HS-27A (cell line): Measurements from ENCODE around the gene SALL1.

Experiments
- DNase-seq: peaks from one replicate; pipeline ENCODE4 v3.0.0-alpha.2; 2012; ENCODE audit warnings: low read depth, missing footprints

Gene SALL1

DNA sequence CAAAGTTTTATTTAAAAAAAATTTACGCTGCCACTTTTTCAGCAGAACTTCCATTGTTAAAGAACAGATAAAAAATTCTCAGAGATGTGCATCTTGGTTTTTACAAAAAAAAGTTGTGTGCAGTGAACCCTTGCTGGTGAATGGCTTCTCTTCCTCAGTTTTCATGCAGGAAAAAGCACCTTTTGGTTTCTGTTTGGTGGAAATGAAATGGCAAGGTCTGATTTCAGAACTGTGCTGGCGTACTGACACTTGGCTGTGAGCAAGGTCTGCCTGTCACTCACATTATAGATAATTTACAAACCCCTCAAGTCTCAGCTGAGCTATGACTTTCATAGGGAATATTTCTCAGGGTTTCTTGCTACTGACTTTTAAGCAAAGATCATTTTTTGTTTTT lies 5.7 kb upstream of the SALL1 start:
- no peak for DNase-seq

DNA sequence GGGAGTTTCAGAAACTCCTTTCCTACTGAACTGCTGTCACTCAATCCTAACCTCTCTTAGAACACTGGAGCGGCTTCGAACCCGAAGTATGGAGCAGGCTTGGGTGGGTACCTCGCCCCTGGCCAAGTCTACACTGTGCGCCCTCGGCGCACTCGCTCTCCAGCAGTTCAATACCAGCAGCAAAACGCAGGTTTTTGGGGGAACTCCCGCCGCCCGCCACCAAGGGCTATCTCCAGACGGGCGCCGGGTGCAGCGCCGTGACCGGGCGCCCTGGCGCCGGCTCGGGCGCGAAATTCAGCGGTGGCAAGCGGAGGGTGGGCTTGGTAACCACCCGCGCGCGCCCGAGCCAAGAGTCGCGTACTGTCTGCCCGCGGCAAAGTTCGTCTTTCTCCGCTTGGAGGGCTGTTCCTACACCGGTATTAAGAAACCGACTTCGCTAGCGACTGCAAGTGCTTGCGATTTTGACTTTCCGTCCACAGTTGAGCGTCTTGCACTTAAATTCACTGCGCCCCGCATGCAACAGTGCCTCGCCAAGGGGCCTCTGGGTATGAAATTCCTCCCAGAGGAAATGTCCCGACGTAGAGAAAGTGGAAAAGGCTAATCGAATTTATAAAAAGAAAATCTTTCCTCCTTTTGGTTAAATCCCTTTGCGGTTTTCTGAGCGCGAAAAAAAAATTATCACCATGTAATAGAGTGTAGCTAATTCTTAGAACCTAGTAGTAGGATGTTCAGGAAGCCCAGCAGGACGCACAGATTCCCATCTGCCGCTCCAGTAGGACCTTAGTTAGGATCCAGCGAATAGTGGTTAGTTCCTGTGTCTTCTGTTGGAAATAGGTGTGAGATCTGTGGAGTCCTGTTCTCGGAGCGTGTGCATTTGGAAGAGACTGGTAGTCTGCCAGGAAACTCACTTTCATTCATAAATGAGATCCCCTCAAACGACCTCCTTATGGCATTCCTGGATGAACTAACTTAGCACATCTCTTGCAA lies 5.0 kb upstream of the SALL1 start:
- no peak for DNase-seq

DNA sequence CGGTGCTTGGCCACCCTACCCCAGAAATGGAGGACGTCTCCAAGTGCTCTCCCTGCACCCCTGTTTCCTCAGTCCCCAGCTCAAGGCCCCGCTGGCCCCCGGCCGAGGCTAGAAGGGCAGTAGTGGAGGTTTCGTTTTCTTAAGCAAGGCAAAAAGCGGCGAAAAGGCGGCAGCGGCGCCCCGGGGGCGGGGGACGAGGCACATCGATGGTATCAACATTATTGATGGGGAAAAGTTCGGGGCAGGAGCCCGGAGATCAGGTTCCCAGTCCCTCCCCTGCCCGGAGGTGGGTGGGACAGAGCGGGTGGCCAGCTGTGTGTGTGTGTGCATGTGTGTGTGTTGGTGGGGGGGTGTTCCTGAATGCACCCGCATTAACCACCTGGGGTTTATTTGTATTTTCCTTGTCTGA lies 4.1 kb upstream of the SALL1 start:
- no peak for DNase-seq

DNA sequence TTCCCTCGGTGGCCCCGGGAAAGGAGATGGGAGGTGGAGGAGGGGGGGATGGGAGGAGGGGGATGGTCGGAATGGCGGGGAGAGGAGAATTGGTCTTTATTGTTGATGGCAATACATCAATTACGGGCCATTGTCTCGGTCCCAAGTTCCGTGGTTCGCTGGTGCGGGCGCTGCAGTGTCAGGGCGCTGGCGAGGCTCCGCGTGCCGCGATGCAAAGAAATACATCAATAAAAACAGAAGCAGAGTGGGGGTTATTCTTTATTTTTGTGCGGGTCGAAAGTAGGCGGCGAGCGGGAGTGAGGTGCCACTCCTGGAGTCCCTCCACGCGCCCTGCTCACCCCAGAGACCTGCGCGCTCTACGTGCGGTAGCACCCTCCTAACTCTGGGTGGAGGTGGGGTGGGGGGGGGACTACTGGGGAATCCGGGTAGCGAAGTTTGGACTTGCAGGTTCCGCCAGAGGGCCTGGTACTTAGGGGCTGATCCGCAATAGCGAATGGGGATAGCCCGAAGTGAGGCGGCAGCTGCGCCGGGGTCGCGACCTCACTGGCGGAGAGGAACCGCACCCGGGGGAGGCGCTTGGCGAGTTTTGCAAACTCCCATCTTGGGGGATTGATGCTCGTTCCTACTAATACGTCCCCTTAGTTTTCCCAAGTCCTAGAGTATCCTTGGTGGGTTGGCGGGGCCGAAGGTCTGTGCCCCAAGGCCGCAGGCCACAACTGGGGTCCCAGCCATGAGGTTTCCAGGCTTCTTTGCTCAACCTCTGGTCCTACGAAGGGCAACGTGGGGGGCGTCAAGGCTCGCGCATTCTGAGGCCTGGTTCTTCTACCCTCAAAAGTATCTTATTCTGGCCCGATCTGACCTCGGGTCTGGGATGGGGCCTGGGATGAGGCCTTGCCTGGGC lies 3.5 kb upstream of the SALL1 start:
- no peak for DNase-seq

DNA sequence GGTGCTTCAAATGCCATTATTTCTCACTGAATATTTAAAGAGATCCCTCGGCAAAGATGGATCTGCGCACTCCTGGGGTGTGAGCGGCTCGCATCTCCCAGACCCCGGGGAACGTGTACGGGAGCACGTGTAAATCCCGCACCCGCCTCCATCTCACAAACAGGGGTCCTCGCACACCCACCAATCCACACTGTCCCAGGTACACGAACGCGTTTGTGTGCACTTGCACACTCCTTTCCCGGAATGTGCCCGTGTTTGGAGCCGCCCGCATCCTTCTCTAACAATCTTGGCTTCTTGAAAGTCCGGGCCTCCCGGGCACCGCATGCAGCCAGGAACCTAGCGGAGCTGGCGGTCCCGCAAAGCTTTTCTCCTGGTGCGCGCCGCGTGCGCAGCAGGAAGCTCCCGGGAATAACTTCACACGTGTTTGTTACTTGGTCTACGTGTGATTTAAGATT lies 2.5 kb upstream of the SALL1 start:
- DNase-seq: no peak

DNA sequence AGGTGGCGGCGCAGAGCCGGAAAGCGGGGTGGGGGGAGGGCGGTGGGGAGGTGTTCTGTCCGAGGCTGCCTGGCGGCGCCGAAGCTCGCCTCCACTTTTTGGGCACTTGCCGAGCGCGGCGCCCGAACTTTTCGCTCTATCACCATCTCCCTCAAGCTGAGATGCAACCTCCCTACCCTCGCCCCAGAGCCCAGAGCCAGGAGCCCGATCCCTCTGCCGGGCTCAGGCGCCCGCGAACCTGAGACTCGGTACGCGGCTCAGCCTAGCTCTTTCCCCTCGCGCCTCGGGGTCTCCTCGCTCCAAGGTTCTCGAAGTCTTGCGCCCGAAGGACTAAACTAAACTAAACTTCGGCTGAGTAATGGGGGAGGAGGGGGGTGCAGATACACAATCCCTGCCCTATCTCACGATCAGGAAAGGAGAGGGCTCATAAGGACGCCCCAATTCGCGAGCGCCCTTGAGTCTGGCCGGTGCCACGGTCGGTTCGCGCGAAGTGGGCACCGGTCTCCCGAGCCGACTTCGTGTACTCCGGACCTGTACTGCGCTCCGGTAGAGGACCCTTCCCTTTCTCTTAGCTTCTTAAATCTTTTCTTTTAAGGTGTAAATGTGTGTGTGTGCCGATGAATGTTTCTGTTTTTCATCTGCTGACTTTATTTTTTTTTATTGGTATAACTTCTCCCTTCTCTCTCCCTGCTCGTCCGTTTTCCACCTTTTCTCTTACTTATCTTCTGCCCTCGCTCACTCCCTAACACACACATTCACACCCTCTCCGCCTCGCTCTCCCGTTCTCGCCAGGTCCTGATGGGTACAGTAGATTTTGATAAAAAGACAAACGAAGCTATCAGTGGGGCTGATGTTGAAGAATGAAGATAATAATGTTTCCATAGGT lies 1.9 kb upstream of the SALL1 start:
- no peak for DNase-seq

DNA sequence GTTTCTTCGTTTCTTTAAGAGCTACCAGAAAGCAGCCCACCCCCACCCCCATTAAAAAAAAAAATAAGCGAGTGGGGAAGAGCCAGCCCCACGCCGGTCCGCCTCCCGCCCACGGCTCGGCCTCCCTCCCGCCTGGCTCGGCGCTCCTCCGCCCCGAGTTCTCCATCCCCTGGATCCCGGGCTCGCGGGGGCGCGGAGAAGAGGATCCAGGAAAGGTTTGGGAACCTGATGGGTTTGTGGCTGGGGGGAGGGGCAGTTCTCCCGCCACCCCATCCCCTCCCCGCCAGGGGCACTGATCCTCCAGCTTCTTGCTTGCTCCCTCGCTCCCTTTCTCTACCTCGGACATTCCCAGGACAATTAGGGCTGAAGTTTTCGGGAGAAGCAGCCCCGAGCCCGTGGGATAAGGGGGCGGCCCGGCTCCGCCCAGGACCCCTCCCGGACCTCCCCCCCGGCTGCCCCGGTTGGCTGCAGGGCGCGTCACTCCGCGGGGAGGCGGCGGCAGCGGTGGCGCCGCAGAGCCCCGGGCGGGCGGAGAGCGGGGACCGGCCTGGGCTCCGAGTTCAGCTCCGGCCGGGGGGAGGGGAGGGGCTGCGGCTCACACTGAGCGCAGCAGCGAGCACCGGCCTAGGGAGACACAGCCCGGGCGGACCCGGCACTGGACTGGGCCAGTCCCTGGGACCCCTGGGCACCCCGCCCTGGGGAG lies 1.0 kb upstream of the SALL1 start:
- DNase-seq: no peak

DNA sequence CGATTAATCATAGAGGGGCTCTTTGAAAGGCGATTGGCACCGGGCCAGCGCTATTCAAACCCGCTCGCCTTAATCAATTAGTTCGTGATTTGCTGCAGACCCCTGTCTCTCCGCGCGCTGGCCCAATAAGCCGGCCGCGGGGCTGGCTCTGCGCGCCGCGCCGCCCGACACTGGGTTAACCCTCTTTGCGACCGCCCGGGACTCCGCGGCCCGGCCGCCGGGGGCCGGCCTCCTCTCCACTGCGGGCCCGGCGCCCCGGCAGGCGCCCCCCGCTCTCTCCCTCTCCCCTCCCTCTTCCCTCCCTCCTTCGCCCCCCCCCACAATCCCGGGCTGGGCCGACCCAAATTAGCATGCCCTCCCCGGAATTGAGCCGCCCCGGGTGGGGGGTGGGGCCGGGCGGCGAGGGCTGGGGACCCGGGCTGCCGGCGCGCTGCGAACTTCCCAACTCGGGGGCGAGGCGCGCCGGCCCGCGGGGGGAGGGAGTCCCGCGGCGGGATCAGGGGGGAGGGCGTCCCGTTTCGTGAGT lies 428 bp upstream of the SALL1 start:
- DNase-seq: no peak

DNA sequence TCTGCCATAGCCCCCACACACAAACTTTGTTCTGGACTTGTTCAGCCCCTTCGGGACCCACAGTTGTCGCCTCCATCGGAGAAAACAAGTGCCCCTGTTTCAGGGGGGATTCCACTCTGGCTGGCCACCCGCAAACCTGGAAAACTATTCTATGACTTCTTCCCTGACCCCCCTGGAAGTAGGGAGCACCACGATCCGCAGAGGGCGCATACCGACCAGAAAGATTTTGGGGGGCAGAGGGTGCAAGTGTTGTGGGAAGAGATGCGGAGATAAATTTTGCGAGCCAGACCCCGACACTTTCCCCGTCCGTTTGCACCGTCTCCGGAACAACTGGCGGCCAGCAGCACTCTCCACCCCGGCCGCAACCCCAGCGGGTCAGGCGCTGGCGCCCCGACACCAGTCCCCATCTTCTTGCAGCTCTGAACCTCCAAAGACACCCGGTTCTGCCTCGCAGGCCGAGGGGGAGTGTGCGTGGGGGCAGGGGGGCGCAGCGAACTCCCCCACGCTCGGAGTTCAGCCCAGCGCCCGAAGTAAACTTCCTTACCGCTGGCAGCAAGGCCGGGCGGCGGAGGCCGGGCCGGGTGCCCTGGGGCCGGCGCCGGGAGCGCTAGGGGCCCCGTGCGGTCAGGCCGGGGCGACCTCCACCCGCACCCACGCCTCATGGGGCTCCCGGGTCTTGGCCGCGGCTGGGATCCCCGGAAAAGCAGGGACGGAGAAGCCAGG lies 744 bp downstream of the SALL1 start:
- DNase-seq: no peak

DNA sequence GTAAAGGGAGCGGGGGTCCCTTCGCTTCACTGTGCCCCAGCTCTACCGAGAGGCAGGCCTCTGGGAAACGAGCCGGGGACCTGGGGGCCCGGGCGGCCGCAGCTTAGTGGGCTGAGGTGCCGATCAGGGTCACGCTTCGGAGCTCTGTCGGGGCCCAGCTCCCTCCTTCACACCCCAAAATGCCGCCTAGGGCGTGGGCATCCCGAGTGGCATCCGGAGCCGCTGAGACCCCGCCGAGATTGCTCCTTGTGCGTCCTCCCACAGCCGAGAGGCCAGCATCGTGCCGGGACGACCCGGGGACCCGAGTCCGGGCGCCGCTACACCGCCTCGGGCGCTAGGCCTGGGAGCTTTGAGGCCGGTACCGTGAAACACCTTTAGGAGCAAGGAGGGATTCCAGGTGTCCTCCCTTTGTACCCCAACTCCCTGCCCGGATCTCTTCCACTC lies 1.3 kb downstream of the SALL1 start:
- no peak for DNase-seq

DNA sequence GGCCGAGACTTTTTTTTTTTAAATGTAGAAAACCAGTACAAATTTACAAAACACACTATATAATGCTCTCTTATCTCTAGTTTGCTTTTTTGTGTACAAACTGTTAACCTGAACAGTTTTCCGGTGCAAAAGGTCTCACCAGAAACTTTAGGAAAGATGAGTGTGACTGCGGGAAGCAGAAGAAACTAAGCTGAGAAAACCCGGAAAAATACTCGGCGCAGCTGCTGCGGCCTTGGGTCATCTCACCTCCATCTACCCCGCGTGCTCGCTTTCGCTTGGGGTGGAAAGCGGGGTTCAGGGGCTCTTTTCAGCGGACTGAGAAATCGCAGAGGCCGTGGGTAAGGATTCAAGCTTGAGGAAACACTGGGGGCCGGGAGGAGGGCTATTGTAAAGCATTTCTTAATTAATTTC lies 1.8 kb downstream of the SALL1 start:
- no peak for DNase-seq

DNA sequence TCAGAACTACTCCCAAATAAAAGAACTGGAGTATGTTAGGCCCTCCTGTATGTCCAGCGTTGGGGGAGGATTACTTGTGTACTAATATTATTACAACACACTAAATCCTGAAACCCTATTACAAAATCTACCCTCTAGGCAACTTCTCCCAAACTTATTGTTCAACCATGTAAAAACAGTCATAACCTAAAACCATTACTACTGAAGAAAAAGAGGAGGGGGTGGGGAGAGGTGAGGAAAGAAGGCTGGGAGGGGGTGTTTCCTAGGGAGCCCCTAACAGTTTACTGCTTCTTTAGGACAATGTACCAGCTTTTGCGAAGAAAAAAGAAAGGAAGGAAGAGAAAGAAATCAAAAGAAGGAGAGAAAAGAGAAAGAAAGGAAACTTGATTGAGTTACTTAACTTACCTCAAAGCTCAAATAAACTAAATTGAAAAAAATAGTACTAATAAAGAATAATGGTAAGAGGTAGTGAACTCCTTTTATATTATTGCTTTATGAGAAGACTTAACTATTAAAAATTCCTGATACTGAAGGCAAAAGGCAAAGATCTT lies 2.3 kb downstream of the SALL1 start:
- DNase-seq: no peak

DNA sequence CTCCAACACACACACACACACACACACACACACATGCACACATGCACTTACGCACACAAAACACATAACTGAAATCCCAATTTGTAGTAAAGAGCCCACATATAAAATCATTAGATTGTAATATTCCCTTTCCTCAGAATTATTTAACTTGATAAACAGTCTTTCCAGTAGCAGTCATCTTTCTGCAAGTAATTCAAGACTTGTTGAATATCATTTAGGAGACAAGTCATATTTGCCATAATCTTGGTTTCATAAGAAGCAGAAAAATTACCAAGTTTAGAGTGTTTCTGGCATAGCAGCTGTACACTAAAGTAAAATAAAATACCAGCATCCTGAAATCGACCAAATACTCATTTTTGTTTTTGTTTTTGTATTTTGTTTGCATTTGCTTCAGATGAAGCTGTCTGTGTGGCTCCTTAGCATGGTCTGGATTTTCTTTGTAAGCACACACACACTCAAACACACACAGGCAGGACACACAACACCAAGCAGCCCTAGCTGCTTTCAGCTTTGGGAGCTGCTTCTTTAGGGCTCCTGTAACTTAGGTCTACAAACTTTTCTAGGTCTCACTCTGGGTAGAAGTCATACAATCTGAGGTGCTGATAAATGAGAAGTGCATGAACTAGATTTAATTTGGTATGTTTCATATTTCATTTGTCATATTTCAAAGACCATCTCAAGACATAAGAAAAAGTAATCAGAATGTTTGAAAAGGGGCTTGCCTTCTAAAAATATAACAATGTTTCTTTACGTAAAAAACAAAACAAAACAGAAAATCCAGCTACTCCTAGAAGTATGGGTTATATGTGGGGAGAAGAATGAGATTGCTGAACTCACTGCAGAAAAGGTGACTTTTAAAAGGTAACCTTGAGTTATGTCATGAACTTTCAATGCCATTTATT lies 3.0 kb downstream of the SALL1 start:
- DNase-seq: no peak

DNA sequence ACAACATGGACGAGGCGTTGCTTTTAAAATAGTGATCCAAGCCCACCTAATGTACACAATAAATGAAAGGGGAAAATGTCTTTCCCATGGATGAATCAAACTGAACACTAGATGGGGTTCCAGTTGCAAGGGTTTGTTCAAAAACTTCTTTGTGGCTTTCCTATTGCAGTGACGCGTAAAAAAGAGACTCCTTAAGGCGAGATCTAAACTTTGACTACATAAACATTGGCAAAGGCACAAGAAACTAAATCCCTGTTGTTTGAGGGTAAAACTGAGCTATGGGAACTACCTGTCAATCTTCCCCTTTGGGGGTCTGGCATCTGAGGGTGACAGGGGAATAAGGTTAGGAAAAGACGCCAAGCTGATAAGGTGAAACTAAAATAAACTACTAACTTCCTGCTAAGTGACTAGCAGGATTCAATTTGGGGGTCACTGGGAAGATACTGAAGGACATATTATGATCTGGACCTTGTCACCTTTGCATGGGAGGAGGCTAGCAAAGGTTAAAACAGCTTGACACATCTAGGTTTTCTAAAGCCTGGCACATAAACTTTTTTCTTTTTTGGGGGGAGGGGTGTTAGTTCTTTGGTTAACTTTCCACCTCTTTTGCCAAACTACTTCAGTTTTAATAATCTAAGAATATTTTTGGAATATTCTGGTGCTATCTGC lies 4.7 kb downstream of the SALL1 start:
- no peak for DNase-seq

DNA sequence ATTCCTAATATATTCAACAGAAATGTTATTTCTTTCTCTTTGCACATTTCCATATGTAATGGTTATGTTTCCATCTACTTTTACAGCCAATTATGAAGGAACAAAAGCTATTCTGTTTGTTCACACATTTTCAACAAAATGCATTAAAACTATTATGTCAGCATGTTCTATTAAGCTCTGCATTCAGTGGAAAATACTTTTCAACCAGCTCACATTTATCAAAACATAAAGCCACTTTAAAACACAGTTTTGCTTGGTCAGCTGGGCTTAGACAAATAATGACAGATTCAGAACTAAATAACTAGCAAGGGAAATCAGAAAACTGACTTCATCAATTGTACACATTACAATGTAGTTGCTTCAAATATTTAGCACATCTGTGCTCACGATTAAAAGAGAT lies 6.9 kb downstream of the SALL1 start:
- no peak for DNase-seq

DNA sequence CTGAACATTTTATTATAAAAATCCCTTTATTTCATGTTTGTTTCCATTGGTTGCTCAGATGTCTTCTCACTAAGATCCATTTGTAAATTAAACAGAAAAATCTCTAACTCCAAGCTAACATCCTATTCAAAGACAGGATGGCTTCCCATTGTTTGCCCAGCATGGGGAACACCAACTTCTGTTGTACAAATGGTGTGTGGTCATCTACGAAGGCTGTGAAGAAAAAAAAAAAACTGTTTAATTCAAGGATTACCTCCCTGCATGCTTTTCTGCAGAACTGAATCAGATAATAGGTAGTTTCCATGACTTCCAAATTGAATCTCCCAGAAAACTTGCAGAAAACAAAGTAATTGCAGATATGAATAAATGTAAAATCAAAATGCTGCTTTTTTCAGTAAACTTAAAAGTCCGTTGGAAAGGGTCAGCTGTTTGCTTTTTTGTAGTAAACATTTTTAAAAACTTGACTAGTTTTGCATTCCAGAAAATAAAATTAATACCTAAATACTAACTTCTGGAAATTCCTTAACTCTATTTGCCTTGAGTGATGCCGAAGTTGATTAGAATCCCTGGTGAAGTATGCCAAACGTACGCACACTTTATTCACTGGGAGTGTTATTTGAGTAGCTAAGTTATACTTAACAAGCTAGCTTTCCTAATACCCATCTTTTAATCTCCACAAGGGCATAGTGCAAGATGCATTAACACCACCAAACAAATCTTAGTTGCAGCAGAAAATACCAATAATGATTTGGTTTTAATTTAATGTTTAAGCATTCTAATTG lies 7.7 kb downstream of the SALL1 start:
- no peak for DNase-seq

DNA sequence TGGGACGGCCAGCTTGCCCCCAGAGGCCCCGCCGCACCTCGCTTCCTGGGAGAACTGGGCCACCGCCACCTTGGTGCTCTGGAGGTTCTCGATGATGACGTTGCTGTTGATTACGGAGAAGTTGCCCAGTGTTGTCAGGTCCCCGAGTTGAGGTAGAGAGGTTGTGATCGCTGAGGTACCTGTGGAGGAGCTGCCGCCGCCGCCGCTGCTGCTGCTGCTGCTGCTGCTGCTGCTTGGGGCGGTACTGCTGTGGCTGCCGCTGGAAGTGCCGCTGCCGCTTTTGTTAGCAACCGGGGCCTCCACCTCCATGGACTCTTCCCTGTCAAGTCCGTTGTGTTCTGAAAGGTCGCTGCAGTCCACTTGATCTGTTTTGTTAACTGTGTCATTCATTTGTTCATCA lies 9.5 kb downstream of the SALL1 start:
- DNase-seq: no peak
